ENCODE measurements around the gene CMPK2.

The CMPK2 gene

GRCh38 chr2:6810961-6811360 lies 54.7 kb downstream of the CMPK2 start:
- H3K36me3 ChIP-seq (ENCODE audit: insufficient read depth, low read length) = no peaks in the 10 kb centered on the region
- H3K4me3 ChIP-seq (ENCODE audit: low read length) = no peak overlapping the region
- H2AFZ ChIP-seq (ENCODE audit: low read depth, low read length) = no peak overlapping the region
- no peaks in the 10 kb centered on the region for H3K27me3 ChIP-seq (ENCODE audit: insufficient read depth, low read length)
- no peaks in the 10 kb centered on the region for H3K9me3 ChIP-seq (ENCODE audit: low read length)
- H3K4me1 ChIP-seq (ENCODE audit: insufficient read depth, low read length) = peaks cover 10% of the 10 kb centered on the region

DNA sequence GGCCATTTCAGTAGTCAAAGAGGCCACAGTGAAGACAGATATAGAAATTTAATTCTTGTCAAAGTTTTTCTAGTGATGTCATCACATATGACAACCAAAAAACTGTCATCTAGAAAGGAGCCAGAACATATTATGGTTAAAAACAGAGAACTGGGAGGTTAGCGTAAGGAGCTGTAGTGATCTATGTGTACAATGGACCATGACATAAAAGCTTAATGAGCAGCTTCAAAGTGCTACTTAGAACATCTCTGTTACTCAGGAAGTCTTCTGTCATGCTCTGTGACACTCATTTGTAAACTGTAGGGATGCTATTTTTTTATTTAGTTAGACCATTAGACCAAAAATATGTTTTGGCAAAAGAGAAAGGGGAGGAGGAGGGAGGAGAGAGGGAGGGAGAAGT lies 57.3 kb downstream of the CMPK2 start:
- H3K36me3 ChIP-seq (ENCODE audit: insufficient read depth, low read length) = no peaks in the 10 kb centered on the region
- H3K4me1 ChIP-seq (ENCODE audit: insufficient read depth, low read length) = peaks cover 35% of the 10 kb centered on the region
- no peaks in the 10 kb centered on the region for H3K27me3 ChIP-seq (ENCODE audit: insufficient read depth, low read length)

GRCh38 chr2:6806604-6807003 lies 59.1 kb downstream of the CMPK2 start:
- Histone ChIP-seq H3K27me3 (ENCODE audit: insufficient read depth, low read length) (no peaks in the 10 kb centered on the region), H3K4me1 (ENCODE audit: insufficient read depth, low read length) (peaks cover 40% of the 10 kb centered on the region), H3K36me3 (ENCODE audit: insufficient read depth, low read length) (no peaks in the 10 kb centered on the region), H3K9me3 (ENCODE audit: low read length) (no peaks in the 10 kb centered on the region), H2AFZ (ENCODE audit: low read depth, low read length) (no peak overlapping the region), H3K4me3 (ENCODE audit: low read length) (no peak overlapping the region)

More for the DNA sequence above, 57.3 kb downstream of the CMPK2 start:
- H3K4me3 ChIP-seq (ENCODE audit: low read length) = no peak overlapping the region
- no peak overlapping the region for H2AFZ ChIP-seq (ENCODE audit: low read depth, low read length)
- H3K9me3 ChIP-seq (ENCODE audit: low read length) = no peaks in the 10 kb centered on the region

DNA sequence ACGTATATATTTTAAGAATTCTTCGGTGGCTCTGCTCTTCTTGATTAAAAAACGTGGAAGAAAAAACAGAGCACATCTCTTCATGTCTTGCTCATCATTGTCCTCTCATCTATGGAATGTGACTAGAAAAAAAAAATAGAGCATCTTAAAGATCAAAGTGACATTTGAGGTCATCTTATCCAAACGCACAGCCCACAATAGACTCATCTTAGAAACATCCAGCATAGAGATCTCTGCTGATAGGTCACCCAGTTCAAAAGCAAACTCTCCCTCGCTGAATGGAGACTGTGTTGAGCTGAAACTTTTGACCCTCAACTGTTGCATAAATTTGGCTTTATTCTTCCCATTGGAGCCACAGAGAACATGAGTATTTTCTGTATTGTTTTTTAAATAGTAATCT lies 65.2 kb downstream of the CMPK2 start:
- no peaks in the 10 kb centered on the region for H3K9me3 ChIP-seq (ENCODE audit: low read length)
- H3K4me1 ChIP-seq (ENCODE audit: insufficient read depth, low read length) = peaks cover 49% of the 10 kb centered on the region
- no peak overlapping the region for H2AFZ ChIP-seq (ENCODE audit: low read depth, low read length)
- H3K4me3 ChIP-seq (ENCODE audit: low read length) = no peak overlapping the region
- no peaks in the 10 kb centered on the region for H3K36me3 ChIP-seq (ENCODE audit: insufficient read depth, low read length)
- H3K27me3 ChIP-seq (ENCODE audit: insufficient read depth, low read length) = no peaks in the 10 kb centered on the region
